NCI-H510A (cell line): ENCODE measurements around the gene TMEM59.
"Not testable (repeated sequence)": the region's sequence is repeated elsewhere in the genome, so short reads cannot be mapped to it uniquely, and the experiment has no call there.

Experiments used
- DNase-seq: peaks from one replicate; lab custom pipeline; 2025; lab: John Stamatoyannopoulos, UW

TMEM59 gene

GRCh38 chr1:54012008-54012325 is 41.0 kb downstream of the TMEM59 start:
- DNase-seq = no peak

DNA sequence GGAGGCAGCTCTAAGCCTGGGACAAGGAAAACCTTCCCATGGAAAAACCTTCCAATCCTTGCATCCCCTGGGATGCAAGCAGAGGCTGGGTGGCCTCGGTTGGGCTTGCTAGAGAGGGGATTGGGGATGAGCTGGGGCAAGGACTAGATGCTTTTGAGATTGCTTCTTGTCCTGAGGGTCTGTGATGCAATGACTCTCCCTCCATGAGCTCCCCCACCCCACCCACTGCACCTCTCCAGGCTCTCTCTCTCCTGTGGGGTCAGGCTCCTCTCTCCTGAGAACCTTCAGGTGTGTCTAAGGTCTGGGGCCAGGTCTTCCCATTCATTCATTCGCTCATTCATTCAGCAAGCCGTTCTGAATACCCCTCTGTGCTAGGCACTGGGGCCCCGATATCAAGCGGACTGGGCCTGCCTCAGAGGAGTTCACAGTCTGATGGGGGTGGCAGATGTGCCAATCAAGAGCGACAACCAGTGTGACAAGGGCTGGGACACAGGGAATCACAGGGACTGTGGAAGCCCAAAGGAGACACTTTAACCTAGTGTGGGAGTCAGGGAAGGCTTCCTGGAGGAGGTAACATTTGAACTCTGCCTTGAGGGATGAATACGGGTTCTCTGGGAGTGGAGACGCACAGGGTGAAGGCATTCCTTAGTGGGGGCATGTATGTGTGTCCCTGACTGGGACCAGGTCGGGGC is 41.5 kb downstream of the TMEM59 start:
- DNase-seq = no peak

DNA sequence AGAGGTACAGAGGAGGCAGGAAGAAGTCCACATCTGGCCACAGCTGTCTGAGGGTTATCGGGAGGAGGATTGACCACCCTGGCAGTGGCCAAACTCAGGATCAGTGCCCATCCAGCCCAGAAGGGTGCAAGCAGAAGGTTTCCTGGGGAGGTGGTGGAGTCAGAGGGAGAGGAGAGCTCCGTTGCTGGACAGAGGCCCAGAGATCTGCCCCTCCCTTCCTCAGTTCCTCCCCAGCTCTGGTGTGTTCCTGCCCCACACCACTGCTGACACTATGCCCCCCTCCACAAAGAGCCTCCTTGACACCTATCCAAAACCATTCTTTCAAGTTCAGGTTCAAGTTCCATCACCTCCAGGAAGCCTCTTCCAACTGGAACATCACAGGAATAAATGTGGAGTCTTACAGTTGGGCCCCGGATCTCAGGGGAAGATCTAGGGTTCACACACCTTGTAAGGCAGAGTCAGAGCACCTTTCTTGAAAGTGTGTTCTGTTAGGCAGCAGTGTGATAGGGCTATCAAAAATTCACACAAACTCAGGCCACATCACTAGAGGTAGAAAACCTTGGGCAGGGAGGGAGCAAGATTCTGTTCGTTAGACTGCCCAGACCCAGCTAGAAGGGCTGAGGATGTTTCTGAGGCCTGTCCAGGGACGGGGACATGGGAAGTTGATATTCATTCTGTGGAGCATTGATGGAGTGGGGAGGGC is 42.4 kb downstream of the TMEM59 start:
- DNase-seq = no peak

- no peak for DNase-seq
Observed at GRCh38 chr1:54009406-54009805, 43.6 kb downstream of the TMEM59 start.

DNA sequence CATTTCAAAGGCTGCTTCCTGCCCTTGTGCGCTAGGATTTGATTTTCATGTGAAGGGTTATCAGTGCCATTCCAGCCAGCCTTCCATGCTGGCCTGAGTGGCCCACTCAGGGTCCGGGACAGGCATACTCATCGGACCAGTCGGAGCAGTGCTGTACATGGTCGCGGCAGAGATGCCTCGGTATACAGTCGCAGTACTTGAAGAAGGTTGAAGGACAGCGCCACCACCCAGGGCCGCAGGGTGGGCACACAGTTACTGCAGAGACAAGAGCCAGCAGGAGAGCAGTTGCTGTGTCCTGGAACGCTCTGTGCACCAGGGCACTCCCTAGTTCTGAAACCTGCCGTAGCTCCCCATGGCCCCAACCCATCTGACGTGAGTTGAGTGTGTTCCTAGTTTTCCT is 44.1 kb downstream of the TMEM59 start:
- DNase-seq = no peak

DNA sequence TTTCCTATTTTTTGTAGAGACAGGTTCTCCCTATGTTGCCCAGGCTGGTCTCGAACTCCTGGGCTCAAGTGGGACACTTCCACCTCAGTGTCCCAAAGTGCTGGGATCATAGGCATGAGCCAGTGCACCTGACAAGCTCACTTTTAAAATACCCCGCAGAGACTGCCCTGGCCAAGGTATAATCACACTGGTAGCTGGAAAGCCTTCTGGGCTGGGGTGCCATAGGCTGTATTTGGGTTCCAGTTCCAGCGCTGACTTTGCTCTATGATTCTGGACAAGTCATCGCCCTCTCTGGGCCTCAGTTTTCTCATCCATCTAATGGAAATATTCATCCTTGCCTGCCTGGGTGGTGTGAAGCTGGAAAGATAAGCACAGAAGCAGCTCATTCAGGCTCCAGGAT is 45.4 kb downstream of the TMEM59 start:
- no peak for DNase-seq

DNA sequence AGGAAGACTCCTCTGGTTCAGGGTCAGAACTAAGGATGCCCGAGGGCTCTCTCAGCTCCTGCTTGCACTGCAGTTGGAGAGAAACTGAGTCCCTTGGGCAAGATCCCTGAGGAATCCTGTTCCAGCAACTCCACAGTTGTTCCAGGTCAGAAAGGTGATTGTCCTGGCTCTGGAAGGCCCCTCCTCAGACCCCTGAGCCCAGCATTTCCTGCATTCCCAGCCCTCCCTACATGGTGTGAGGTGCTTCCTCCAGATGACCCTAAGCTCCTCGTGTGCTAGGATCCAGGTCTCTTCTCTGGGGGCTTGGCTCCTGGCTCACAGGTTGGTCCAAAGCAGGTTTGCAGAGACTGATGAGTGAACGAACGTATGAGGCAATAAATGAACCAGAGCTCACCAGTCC is 46.5 kb downstream of the TMEM59 start:
- no peak for DNase-seq

- DNase-seq = no peak
Observed at GRCh38 chr1:54004481-54005049, 48.4 kb downstream of the TMEM59 start.

GRCh38 chr1:54003750-54004480 is 49.1 kb downstream of the TMEM59 start:
- DNase-seq = not testable (repeated sequence)

DNA sequence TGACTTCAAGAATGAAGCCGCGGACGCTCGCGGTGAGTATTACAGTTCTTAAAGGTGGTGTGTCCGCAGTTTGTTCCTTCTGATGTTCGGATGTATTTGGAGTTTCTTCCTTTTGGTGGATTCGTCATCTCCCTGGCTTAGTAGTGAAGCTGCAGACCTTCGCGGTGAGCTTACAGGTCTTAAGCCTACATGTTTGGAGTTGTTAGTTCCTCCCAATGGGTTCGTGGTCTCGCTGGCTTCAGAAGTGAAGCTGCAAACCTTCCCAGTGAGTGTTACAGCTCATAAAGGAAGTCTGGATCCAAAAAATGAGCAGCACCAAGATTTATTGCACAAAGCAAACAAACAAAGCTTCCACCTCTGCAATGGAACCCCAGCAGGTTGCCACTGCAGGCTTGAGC is 49.8 kb downstream of the TMEM59 start:
- no peak for DNase-seq

- no peak for DNase-seq
Observed at GRCh38 chr1:54002544-54003248, 50.3 kb downstream of the TMEM59 start.

DNA sequence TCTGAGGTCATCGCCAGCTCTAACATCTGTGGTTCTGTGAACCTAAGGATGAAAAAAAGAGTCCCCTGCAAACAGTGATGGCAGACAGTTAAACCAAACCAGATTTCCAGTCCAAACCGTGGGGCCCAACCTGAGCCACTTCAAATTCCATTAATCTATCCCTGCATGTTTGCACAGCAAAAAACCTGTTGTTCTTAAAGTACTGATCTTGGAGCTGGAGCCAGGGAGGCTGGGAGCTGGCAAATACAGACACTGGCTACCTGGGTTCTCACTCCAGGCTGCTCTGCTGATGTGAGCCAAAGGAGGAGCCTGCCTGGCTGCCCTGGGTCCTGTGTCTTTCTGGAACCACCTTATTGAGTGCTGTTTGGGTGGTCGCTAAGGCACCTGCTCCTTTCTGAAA is 51.4 kb downstream of the TMEM59 start:
- DNase-seq = no peak

GRCh38 chr1:53999920-54000319 is 53.1 kb downstream of the TMEM59 start:
- DNase-seq = no peak

DNA sequence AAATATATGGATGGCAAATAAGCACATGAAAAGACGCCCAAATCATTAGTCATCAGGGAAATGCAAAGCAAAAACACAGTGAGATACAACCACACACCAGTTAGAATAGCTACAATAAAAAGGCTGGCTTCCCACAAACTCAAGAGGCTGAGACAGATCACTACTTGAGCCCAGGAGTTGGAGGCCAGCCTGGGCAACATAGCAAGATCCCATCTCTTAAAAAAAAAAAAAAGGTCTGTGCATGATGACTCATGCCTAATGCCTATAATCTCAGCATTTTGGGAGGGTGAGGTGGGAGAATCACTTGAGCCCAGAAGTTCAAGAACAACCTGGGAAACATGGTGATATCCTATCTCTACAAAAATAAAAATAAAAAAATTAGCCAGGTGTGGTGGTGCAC is 54.8 kb downstream of the TMEM59 start:
- no peak for DNase-seq

DNA sequence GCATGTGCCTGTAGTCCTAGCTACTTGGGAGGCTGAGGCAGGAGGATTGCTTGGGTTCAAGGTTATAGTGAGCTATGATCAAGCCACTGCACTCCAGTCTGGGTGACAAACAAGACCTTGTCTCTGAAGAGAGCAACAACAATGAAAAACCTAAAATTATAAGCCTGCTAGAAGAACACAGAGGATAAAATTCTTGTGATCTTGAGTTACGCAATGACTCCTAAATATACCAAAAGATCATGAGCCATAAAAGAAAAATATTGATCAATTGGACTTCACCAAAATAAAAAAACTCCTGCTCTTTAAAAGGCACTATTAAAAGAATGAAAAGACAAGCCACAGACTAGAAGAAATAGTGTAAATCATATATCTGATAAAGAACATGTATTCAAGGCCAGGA is 57.3 kb downstream of the TMEM59 start:
- DNase-seq = no peak

DNA sequence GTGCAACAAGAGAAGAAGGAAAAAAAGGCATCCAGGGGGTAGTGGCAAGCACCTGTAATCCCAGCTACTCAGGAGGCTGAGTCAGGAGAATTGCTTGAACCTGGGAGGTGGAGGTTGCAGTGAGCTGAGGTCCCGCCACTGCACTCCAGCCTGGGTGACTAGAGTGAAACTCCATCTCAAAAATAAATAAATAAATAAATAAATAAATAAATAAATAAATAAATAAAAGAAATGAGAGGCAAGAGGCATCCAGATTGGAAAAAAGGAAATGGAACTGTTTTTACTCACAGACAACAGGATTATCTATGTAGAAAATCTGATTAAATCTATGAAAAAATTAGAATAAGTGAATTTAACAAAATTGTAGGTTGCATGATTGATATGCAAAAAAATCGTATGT is 58.5 kb downstream of the TMEM59 start:
- DNase-seq = not testable (repeated sequence)

DNA sequence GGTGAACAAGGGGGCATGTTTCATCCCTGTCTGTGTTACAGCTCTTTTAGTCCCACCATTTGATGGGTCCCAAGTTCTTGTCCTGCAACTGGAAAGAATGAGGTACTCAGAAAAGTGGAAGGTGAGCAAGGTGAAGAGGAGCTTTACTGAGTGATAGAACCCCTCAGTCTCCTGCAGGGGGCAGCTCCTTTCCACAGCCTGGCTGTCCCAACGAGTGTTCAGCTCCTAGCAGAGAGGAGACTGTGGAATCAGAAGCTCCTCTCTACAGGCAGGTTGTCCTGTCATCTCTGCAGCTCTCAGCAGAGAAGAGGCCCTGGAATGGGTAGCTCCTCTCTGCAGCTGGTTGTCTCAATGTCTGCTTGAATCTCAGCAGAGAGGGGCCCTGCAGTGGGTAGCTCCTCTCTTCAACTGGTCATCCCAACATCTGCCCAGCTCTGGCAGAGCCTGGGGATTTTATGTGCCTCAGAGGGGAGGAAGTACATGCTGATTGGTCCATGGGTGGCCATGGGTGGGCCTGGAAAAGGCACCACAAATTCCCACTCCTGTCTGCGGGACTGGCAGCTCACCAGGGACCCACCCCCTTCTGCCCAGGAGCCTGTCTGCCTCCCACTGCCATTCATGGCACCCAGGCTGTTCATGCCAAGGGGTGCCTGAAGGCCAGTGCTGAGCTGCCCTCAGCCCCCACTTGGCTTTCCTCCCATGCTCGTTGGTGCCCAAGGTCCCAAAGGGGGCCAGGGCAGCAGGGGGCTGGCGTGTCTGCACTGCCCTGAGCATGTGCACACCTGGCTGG is 60.7 kb downstream of the TMEM59 start:
- no peak for DNase-seq

DNA sequence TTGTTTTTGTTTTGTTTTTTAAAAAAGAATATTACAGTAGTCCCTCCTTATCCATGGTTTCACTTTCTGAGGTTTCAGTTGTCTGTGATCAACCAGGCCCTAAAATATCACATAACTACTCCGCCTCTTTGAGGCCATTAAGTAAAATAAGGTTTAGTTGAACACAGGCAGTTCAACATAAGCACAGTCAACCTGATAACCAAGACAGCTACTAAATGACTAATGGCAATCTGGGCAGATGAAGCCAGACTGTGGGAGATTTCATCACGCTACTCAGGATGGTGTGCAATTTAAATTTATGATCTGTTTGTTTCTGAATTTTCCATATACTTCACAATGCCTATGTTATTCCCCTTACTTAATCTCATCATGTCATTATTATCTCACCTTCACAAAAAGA is 65.1 kb downstream of the TMEM59 start:
- DNase-seq = no peak

DNA sequence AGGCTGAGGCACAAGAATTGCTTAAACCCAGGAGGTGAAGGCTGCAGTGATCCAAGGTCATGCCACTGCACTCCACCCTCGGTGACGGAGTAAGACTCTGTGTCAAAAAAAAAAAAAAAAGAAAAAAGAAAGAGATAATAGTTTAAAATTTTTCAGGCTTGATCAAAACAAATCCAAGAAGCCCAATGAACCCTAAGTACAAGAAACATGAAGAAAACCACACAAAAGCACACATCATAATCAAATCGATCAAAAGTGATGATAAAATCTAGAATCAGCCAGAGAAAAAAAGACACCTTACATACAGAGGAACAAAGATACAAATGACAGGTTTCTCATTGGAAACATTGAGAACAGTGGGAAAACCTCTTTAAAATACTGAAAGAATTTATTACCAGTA is 66.5 kb downstream of the TMEM59 start:
- DNase-seq = no peak

GRCh38 chr1:53984726-53985125 is 68.3 kb downstream of the TMEM59 start:
- no peak for DNase-seq

GRCh38 chr1:53982763-53983104 is 70.3 kb downstream of the TMEM59 start:
- DNase-seq = no peak
